ENCODE data around the gene AOAH. TPM values are rescaled to one million over a fixed set of nuclear protein-coding genes. Genes with fewer than 3 reads are reported as not detected.

Gene AOAH
- total RNA-seq, 1 experiment from 2014 or later = 0.39 TPM

- H2AK5ac ChIP-seq (ENCODE audit: insufficient read length, low read length) = no peak overlapping the region
- H3K18ac ChIP-seq (ENCODE audit: insufficient read length, low read depth, low read length) = no peak overlapping the region
- DNase-seq = no peak
- no CpG with 5 or more reads among the region's 7 CpGs for WGBS (ENCODE audit: extremely low coverage, insufficient read length, low lambda C conversion rate)
- no peak overlapping the region for H3K56ac ChIP-seq (ENCODE audit: insufficient read length, low read depth, low read length)
- no peak overlapping the region for H3K23ac ChIP-seq (ENCODE audit: insufficient read length, low read depth, low read length)
- H2BK15ac ChIP-seq (ENCODE audit: low read depth, low read length) = no peak overlapping the region
- H2BK120ac ChIP-seq (ENCODE audit: low read depth, low read length, poor library complexity, severe bottlenecking) = no peak overlapping the region
- no peaks in the 10 kb centered on the region for H3K79me2 ChIP-seq (ENCODE audit: insufficient read depth, low read length)
- H3K9ac ChIP-seq (ENCODE audit: extremely low read depth, insufficient read length, low read length) = no peak overlapping the region
- no peak overlapping the region for H2AFZ ChIP-seq (ENCODE audit: low read length)
- no peak overlapping the region for H4K91ac ChIP-seq (ENCODE audit: insufficient read length, low read depth, low read length)
- no peak overlapping the region for H3K27ac ChIP-seq (ENCODE audit: insufficient read length, low read depth, low read length)
- H3T11ph ChIP-seq (ENCODE audit: low read length) = no peak overlapping the region
- no peaks in the 10 kb centered on the region for H3K27me3 ChIP-seq (ENCODE audit: insufficient read depth, low read length)
- H3K23me2 ChIP-seq (ENCODE audit: insufficient read length, low read depth, low read length, poor library complexity, severe bottlenecking) = no peaks in the 10 kb centered on the region
- Mint-ChIP-seq H3K4me1 (peaks cover 7 to 11% of the 10 kb centered on the region in 2 experiments), H3K36me3 (ENCODE audit: insufficient read depth in 1 of 3, low read depth in 3 of 3) (peaks cover 0 to 4% (median 0%) of the 10 kb centered on the region in 3 experiments; a peak in 3 of 7 replicates), H3K27me3 (ENCODE audit: low read depth) (no peaks in the 10 kb centered on the region; the same call in 1 of the 2 replicates), H3K9me3 (peaks cover 1 to 3% of the 10 kb centered on the region in 2 experiments; a peak in 2 of 5 replicates), H3K4me3 (no peak overlapping the region), H3K27ac (no peak overlapping the region)
- no peak overlapping the region for H3K4ac ChIP-seq (ENCODE audit: low read depth, low read length)
- H3K9me3 ChIP-seq (ENCODE audit: control insufficient read depth, low read depth, low read length) = no peaks in the 10 kb centered on the region
- H4K20me1 ChIP-seq (ENCODE audit: control insufficient read depth, insufficient read depth, insufficient read length) = no peaks in the 10 kb centered on the region
- H3K4me1 ChIP-seq (ENCODE audit: insufficient read depth, low read length) = no peaks in the 10 kb centered on the region
- no peaks in the 10 kb centered on the region for H3K79me1 ChIP-seq (ENCODE audit: insufficient read depth, low read depth, low read length, poor library complexity, severe bottlenecking)
- no peak overlapping the region for H4K8ac ChIP-seq (replicated peaks; ENCODE audit: insufficient read length, low read depth, low read length)
- H4K5ac ChIP-seq (ENCODE audit: insufficient read length, low read depth, low read length) = no peak overlapping the region
- no peak overlapping the region for H2BK12ac ChIP-seq (ENCODE audit: insufficient read length, low read depth, low read length)
- H3K4me2 ChIP-seq (ENCODE audit: insufficient read depth, insufficient read length, low read length) = no peak overlapping the region
- no peak overlapping the region for H2BK5ac ChIP-seq (ENCODE audit: insufficient read length, low read length)
- TF ChIP-seq CTCF (conservative IDR thresholded peaks at IDR 0.05) = no peak
- no peak overlapping the region for H3K14ac ChIP-seq (ENCODE audit: insufficient read depth, low read length)
- H2BK20ac ChIP-seq (ENCODE audit: low read depth, low read length, poor library complexity, severe bottlenecking) = no peak overlapping the region
Measured at GRCh38 chr7:36748017-36748487, 23.8 kb upstream of the AOAH start.

Data from H9 (cell line).